ENCODE measurements around the gene MVB12B. TPM values are rescaled to one million over a fixed set of nuclear protein-coding genes. Genes with fewer than 3 reads are reported as not detected.

The MVB12B gene
- total and polyA plus RNA-seq, 2 experiments from 2014 or later, result 19.0 to 29.9 TPM

DNA sequence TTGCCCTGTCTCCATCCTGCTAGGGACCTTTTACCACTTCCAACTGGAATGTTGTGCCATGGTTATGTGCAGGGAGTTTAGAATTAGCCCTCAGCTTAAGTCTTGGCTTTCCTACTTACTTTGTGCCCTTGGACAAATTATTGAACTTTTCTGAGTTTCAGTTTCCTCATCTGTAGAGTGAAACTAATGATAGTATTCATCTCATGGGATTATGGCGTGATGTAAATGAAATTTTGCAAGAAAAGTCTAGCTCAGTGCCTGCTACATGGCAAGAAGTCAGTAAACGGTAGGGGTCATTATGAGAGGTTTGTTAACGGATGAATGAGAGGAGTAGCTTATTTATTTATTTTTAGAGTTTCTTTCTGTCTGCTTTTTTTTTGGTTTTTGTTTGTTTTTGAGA lies 1.8 kb downstream of the MVB12B start:
- H3K27me3 ChIP-seq, result no peaks in the 10 kb centered on the region
- TF ChIP-seq, protein P1, sequence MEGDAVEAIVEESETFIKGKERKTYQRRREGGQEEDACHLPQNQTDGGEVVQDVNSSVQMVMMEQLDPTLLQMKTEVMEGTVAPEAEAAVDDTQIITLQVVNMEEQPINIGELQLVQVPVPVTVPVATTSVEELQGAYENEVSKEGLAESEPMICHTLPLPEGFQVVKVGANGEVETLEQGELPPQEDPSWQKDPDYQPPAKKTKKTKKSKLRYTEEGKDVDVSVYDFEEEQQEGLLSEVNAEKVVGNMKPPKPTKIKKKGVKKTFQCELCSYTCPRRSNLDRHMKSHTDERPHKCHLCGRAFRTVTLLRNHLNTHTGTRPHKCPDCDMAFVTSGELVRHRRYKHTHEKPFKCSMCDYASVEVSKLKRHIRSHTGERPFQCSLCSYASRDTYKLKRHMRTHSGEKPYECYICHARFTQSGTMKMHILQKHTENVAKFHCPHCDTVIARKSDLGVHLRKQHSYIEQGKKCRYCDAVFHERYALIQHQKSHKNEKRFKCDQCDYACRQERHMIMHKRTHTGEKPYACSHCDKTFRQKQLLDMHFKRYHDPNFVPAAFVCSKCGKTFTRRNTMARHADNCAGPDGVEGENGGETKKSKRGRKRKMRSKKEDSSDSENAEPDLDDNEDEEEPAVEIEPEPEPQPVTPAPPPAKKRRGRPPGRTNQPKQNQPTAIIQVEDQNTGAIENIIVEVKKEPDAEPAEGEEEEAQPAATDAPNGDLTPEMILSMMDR (IDR thresholded peaks at IDR 0.05; ENCODE audit: low read depth, low read length), result no peak
- peak overlapping the region; percentile 74 for H3K27ac ChIP-seq

DNA sequence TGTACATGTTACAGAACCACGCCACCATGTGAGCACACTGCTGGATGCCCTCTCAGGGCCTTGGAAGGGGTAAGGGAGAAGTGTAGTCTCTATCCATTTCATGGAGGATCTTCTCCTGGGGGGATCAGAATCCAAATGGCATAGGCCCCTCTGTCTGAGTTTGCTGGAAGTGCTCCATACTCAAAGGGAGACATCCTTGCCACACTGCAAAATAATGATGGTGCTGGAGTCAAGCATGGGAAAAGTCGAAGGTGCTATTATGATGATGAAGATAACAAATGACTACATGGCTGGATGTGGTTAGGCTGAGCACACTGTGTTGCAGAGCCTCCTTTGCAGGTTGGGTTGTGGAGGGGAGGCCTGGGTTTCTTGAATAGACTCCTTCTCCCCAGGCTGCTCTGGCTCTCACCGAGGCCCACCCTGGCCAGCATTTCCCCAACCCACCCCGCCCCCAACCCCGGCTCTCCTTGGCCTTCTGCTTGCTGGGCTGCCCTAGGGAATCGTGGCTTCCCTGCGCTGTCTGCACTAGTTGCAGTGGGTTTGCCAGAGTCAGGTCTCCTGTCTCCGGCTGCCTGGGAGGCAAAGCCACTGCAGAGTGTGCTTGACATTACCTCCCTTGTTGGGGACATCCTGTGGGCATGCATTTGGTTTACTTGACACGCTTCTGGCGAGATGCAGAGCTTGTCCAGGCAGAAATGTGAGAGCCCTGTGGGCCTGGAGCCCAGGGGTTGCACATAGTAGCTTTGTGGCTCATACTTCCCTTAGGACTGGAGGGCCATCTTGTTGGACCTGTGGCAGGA lies 3.0 kb downstream of the MVB12B start:
- Histone ChIP-seq H3K36me3 (no peaks in the 10 kb centered on the region), H3K27me3 (no peaks in the 10 kb centered on the region), H3K9me3 (ENCODE audit: low read depth) (no peaks in the 10 kb centered on the region), H3K27ac (no peak overlapping the region), H3K4me1 (ENCODE audit: low read depth) (peaks cover 35% of the 10 kb centered on the region), H3K4me3 (no peak overlapping the region)
- no peak for DNase-seq (ENCODE audit: low read depth in 1 of 2, low spot score in 1 of 2)
- TF ChIP-seq, protein P1 (IDR thresholded peaks at IDR 0.05; ENCODE audit: low read depth, low read length), result no peak

More for the DNA sequence above, 1.8 kb downstream of the MVB12B start:
- DNase-seq (ENCODE audit: low read depth in 1 of 2, low spot score in 1 of 2), result no peak
- Histone ChIP-seq H3K36me3 (no peaks in the 10 kb centered on the region), H3K4me3 (no peak overlapping the region), H3K9me3 (ENCODE audit: low read depth) (no peaks in the 10 kb centered on the region), H3K4me1 (ENCODE audit: low read depth) (peaks cover 28% of the 10 kb centered on the region)

DNA sequence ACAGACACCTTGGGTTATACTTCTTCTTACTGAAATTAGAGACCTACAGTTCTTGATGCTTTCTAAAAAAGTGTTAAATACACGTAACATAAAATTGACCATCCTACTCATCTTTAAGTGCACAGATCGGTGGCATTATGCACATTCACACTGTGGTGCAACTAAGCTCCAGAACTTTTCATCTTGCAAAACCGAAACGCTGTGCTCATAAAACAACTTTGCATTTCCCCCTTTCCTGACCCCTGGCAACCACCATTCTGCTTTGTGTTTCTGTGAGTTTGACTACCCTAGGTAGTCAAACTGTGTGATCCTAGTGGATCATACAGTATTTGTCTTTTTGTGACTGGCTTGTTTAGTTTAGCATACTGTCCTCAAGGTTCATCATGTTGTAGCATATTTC lies 3.9 kb downstream of the MVB12B start:
- TF ChIP-seq, protein P1 (IDR thresholded peaks at IDR 0.05; ENCODE audit: low read depth, low read length), result no peak
- no peaks in the 10 kb centered on the region for H3K9me3 ChIP-seq (ENCODE audit: low read depth)
- no peaks in the 10 kb centered on the region for H3K27me3 ChIP-seq
- H3K27ac ChIP-seq, result no peak overlapping the region
- H3K36me3 ChIP-seq, result no peaks in the 10 kb centered on the region
- H3K4me1 ChIP-seq (ENCODE audit: low read depth), result peaks cover 39% of the 10 kb centered on the region
- H3K4me3 ChIP-seq, result no peak overlapping the region
- DNase-seq (ENCODE audit: low read depth in 1 of 2, low spot score in 1 of 2), result no peak

- Histone ChIP-seq H3K9me3 (ENCODE audit: low read depth) (no peaks in the 10 kb centered on the region), H3K4me3 (no peak overlapping the region), H3K4me1 (ENCODE audit: low read depth) (peaks cover 38% of the 10 kb centered on the region), H3K27ac (peak overlapping the region; percentile 44), H3K27me3 (no peaks in the 10 kb centered on the region), H3K36me3 (no peaks in the 10 kb centered on the region)
- peak in 1 of 2 donors; percentile 21 for DNase-seq (ENCODE audit: low read depth in 1 of 2, low spot score in 1 of 2)
- TF ChIP-seq, protein P1 (IDR thresholded peaks at IDR 0.05; ENCODE audit: low read depth, low read length), result no peak
Observed at GRCh38 chr9:126331964-126332748, 5.5 kb downstream of the MVB12B start.

DNA sequence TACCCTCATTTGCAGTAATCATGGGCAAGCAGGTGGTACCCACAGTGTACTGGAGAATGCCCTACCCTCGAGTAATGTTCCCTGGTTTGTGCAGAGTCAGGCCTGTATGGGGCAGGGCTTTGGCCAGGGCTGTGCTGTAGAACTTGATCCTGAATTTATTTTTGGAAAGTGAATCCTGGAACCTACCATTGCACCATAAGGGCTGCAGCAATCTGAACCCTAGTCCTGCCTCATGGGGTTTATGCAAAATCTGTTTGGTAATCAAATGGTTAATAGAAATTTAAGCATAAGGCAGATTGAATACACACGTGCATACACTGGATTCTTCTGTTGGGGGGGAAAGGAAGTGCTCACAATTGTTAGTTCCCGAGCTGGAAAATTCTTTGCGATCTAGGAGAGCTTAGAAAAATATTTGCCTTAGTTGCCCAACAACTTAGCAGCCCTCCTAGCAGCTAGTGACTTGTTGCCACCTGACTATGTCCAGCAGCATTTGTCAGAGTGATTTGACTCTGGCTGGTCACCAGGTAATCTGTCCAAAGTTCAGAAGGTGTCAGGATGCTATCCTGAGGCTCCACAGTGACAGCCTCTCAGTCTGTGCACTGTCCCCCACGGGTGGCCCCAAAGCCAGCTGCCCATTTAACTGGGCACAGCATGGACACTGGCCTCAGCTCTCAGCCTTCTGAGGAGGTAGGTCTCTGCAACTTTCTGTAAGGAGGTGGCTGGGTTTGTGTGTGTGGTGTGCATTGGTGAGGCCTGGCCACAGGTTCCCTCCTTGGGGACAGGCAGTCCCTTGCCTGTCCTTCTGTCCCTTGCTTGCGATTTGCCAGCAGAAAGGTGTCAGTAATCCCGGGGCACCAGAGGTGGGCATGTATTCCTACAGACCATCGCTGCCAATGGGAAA lies 8.3 kb downstream of the MVB12B start:
- peak in 1 of 2 donors; percentile 26 for DNase-seq (ENCODE audit: low read depth in 1 of 2, low spot score in 1 of 2)
- Histone ChIP-seq H3K4me1 (ENCODE audit: low read depth) (peaks cover 27% of the 10 kb centered on the region), H3K36me3 (no peaks in the 10 kb centered on the region), H3K9me3 (ENCODE audit: low read depth) (no peaks in the 10 kb centered on the region), H3K27ac (peak overlapping the region; percentile 43), H3K27me3 (no peaks in the 10 kb centered on the region), H3K4me3 (no peak overlapping the region)
- TF ChIP-seq, protein P1 (IDR thresholded peaks at IDR 0.05; ENCODE audit: low read depth, low read length), result no peak
